Suprapubic skin (tissue), 4 donors: ENCODE results near the gene PLK5. TPM values are rescaled to one million over a fixed set of nuclear protein-coding genes. Genes with fewer than 3 reads are reported as not detected.

Experiments used
- DNase-seq, 2 donors: peaks; one replicate each; pipeline ENCODE4 v3.0.0-alpha.2; 2019; ENCODE audit warnings: low spot score in 2 of 2
- H3K27ac ChIP-seq: fragments of 200-600 bp; sonication (generic); one replicate; pipeline ENCODE4 v1.5.1; 2019
- H3K27me3 ChIP-seq: fragments of 200-600 bp; sonication (generic); one replicate; pipeline ENCODE4 v1.5.1; 2019
- H3K36me3 ChIP-seq: fragments of 200-600 bp; sonication (generic); one replicate; pipeline ENCODE4 v1.5.1; 2019
- H3K4me1 ChIP-seq: fragments of 200-600 bp; sonication (generic); one replicate; pipeline ENCODE4 v1.5.1; 2019
- H3K4me3 ChIP-seq: fragments of 200-600 bp; sonication (generic); one replicate; pipeline ENCODE4 v1.5.1; 2019; ENCODE audit warnings: mild to moderate bottlenecking
- H3K9me3 ChIP-seq: fragments of 200-600 bp; sonication (generic); one replicate; pipeline ENCODE4 v1.5.1; 2019
- CTCF ChIP-seq, 2 donors: fragments of 200-600 bp in 1 of 2; fragments of 450-650 bp in 1 of 2; sonication (generic) in 1 of 2; IDR thresholded peaks; one replicate each; pipeline ENCODE4 v1.5.1; 2016 to 2019; ENCODE audit warnings: antibody characterized with exemption in 2 of 2, mild to moderate bottlenecking in 1 of 2, moderate library complexity in 1 of 2
- EP300 ChIP-seq: sonication (generic); formaldehyde crosslinking; IDR thresholded peaks from one replicate; pipeline ENCODE4 v1.6.1; 2017; ENCODE audit warnings: antibody characterized with exemption
- POLR2A ChIP-seq, 2 donors: fragments of 450-650 bp; IDR thresholded peaks; one replicate each; pipeline ENCODE4 v1.6.1; 2017; ENCODE audit warnings: antibody characterized with exemption in 2 of 2, mild to moderate bottlenecking in 2 of 2, moderate library complexity in 2 of 2
- POLR2AphosphoS5 ChIP-seq, 3 donors: sonication (generic); formaldehyde crosslinking; IDR thresholded peaks; one replicate each; pipeline ENCODE4 v1.6.1; 2017; ENCODE audit warnings: antibody characterized with exemption in 3 of 3
- WGBS: methylation state at CpG from one replicate; pipeline ENCODE4 v1.1.5; 2018; 5-methylcytosine and 5-hydroxymethylcytosine counted together
- total RNA-seq, 4 donors: library from RNA; depleted of rRNA; stranded (reverse); fragments of >200 nt; gene quantifications; one replicate each; pipeline ENCODE4 v1.1.0, GENCODE V29; 2016

The PLK5 gene
- total RNA-seq, 4 donors from 2014 or later, result 0.23 to 1.2 TPM; not detected in 2

DNA sequence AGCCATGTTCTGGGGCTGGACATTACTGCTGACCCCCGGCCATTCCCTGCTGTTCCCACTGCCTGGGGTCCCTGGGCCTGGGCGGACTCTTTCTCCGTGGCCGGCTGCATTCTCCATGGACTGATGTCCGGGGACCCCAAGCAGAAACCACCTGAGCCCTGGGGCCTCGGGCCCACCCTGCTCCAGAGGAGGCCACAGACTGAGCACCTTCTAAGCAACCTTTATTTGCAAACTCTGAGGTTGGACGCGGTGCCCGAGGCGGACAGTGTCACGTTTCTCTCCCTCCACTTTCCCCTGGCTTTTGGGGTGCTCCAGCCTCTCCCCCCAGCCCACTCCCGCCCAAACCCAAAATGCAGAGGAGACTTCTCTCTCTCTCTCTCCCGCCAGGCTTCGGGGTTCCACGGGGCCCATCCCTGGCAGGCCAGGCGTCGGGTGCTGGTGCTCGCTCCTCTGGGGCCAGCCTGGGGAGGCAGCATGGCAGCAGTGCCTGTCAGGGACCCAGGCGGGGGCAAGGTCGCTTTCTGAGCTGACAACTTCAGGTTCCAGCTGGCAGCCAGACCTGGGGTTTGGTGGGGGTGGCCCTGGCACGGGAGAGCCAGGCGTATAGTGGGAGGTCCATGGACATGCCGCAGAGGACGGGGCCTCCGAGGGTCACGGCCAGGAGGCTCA lies 42.5 kb upstream of the PLK5 start:
- H3K9me3 ChIP-seq, result no peaks in the 10 kb centered on the region
- TF ChIP-seq CTCF (IDR thresholded peaks at IDR 0.05) (no peak), POLR2A (IDR thresholded peaks at IDR 0.05) (no peak), POLR2AphosphoS5 (IDR thresholded peaks at IDR 0.05) (no peak), EP300 (no peak)
- H3K4me1 ChIP-seq, result peaks cover 24% of the 10 kb centered on the region
- 80% methylated on average over 3 of the region's 26 CpGs for WGBS
- no peaks in the 10 kb centered on the region for H3K27me3 ChIP-seq
- no peak overlapping the region for H3K4me3 ChIP-seq
- H3K36me3 ChIP-seq, result no peaks in the 10 kb centered on the region
- H3K27ac ChIP-seq, result no peak overlapping the region
- peak in 1 of 2 donors; percentile 54 for DNase-seq

- no peak overlapping the region for H3K27ac ChIP-seq
- peaks cover 24% of the 10 kb centered on the region for H3K4me1 ChIP-seq
- H3K9me3 ChIP-seq, result no peaks in the 10 kb centered on the region
- no peak overlapping the region for H3K4me3 ChIP-seq
- DNase-seq, result peak in 1 of 2 donors; percentile 62
- WGBS, result 94% methylated on average over 11 of the region's 36 CpGs
- H3K36me3 ChIP-seq, result no peaks in the 10 kb centered on the region
- TF ChIP-seq EP300 (no peak), CTCF (IDR thresholded peaks at IDR 0.05) (no peak), POLR2A (IDR thresholded peaks at IDR 0.05) (no peak), POLR2AphosphoS5 (IDR thresholded peaks at IDR 0.05) (no peak)
- no peaks in the 10 kb centered on the region for H3K27me3 ChIP-seq
These were observed 42.0 kb upstream of the PLK5 start for GRCh38 chr19:1481893-1482360.

DNA sequence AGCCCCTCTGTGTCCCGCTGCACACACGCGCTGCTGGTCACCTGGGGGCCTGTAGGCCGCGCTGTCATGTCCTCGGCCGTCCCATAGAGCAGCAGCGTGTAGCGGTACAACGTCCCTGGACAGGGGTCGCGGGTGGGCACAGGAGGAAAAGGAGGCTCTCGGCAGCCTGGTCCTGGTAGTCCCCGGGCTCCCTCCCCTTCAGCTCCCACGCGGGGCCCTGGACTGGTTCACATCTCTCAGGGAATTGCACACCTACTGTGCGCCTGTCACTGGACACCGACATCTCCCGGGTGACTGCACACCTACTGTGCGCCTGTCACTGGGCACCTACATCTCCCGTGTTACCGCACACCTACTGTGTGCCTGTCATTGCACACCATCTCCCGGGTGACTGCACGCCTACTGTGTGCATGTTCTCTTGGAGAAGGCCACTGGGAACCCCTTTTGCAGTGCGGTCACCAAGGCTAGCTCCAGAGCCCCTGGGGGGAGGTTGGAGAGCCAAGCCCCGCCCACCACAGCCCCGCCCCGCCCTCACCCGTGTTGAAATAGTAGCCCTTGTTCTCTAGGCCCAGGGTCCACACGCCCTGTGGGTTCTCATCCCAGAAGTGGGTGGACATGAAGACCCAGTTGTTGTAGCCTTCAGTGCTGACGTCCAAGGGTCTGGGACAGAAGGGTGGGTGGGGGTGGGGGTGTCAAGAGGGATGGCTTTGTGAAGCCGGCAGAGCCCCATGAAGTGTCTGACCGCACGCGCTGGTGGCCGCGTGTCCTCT lies 41.3 kb upstream of the PLK5 start:
- DNase-seq, result peak in 1 of 2 donors; percentile 56

DNA sequence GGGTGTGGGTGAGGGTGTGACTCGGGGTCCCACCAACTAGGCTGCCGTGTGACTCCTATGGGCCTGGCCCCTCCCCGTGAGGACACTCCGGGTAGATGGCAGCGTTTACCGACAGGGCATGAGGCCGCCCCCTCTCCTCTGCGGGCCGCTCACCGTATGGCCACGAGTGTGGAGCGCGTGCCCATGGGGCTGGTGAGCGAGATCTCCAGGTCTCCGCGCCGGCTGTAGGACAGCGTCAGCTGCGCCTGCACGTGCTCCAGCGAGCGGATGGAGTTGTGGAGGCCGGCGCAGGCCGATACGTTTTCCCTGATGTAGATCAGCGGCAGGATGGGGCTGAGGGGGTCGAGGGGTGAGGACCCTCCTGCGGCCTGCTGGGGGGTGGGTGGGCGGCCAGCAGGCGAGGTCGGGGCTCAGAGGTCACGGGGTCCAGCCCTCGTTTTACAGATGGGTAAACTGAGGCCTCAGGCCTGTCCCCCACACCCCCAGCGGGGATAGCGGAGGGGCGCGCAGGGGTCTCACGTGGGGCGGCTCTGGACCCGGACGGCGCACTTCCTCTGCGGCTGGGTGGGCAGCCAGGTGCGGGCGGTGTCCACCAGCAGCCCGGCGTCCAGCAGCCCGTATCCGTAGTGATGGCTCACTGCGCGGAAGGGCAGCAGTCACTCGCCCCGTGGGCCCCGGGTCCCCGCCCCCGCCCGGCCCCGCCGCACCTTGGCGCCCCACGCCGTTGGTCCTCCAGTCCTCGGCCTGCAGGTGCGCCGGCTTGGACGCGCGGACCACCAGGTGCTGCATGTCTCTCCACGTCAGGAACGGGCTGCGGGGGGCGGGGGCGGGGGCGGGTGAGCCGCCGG lies 40.5 kb upstream of the PLK5 start:
- DNase-seq, result peak in 1 of 2 donors; percentile 61

More for the DNA sequence above, 41.3 kb upstream of the PLK5 start:
- 91% methylated on average over 11 of the region's 37 CpGs for WGBS
- H3K27me3 ChIP-seq, result no peaks in the 10 kb centered on the region
- H3K9me3 ChIP-seq, result no peaks in the 10 kb centered on the region
- H3K4me3 ChIP-seq, result no peak overlapping the region
- H3K4me1 ChIP-seq, result peaks cover 20% of the 10 kb centered on the region
- H3K27ac ChIP-seq, result no peak overlapping the region
- TF ChIP-seq EP300 (no peak), POLR2AphosphoS5 (IDR thresholded peaks at IDR 0.05) (no peak), POLR2A (IDR thresholded peaks at IDR 0.05) (no peak), CTCF (IDR thresholded peaks at IDR 0.05) (no peak)
- H3K36me3 ChIP-seq, result no peaks in the 10 kb centered on the region

More for the DNA sequence above, 40.5 kb upstream of the PLK5 start:
- TF ChIP-seq CTCF (IDR thresholded peaks at IDR 0.05) (no peak), EP300 (no peak), POLR2A (IDR thresholded peaks at IDR 0.05) (no peak), POLR2AphosphoS5 (IDR thresholded peaks at IDR 0.05) (no peak)
- 87% methylated on average over 40 of the region's 77 CpGs for WGBS
- no peaks in the 10 kb centered on the region for H3K9me3 ChIP-seq
- H3K4me1 ChIP-seq, result peaks cover 11% of the 10 kb centered on the region
- no peaks in the 10 kb centered on the region for H3K36me3 ChIP-seq
- H3K27me3 ChIP-seq, result no peaks in the 10 kb centered on the region
- H3K27ac ChIP-seq, result no peak overlapping the region
- H3K4me3 ChIP-seq, result no peak overlapping the region
